Stimulated activated CD8-positive, alpha-beta memory T cell treated with anti-CD3 and anti-CD28 coated beads, Interleukin-15, amount 100 ng/mL, for 4 hours (primary cell): ENCODE measurements around the gene WIF1.

Experiments used
- DNase-seq, 2 donors: peaks; one replicate each; pipeline ENCODE4 v3.0.0-alpha.2; 2020; ENCODE audit warnings: low read depth in 2 of 2

The WIF1 gene

GRCh38 chr12:65022960-65023359 is 98.1 kb downstream of the WIF1 start:
- no peak for DNase-seq

GRCh38 chr12:65022421-65022820 is 98.7 kb downstream of the WIF1 start:
- DNase-seq = no peak

- DNase-seq = no peak
Observed at GRCh38 chr12:65019696-65020234, 101.3 kb downstream of the WIF1 start.

- DNase-seq = no peak
Observed at GRCh38 chr12:65016881-65017650, 104.0 kb downstream of the WIF1 start.

- DNase-seq = no peak
Observed at GRCh38 chr12:65015850-65016249, 105.3 kb downstream of the WIF1 start.

- DNase-seq = no peak
Observed at GRCh38 chr12:65014504-65015271, 106.4 kb downstream of the WIF1 start.

GRCh38 chr12:65010437-65010836 is 110.7 kb downstream of the WIF1 start:
- DNase-seq = no peak

GRCh38 chr12:65005716-65006115 is 115.4 kb downstream of the WIF1 start:
- DNase-seq = no peak

GRCh38 chr12:65004270-65004669 is 116.8 kb downstream of the WIF1 start:
- DNase-seq = no peak
